IMR-90 (cell line): ENCODE measurements around the gene ALDH1A2. TPM values are rescaled to one million over a fixed set of nuclear protein-coding genes. Genes with fewer than 3 reads are reported as not detected.

Experiments used
- ATAC-seq: fragments of 200-7000 bp; cut with Tn5 transposase; 2 replicates; pipeline ENCODE4 v1.9.1; 2020; ENCODE audit warnings: low read depth, mild to moderate bottlenecking, moderate library complexity
- BruUV-seq: library from RNA; stranded (reverse); fragments of 400-500 nt; replicated peaks from 2 replicates; lab custom pipeline; 2021; lab: Mats Ljungman, UMichigan
- CTCF ChIA-PET: fragments of 300-600 bp; formaldehyde crosslinking; extraction: SDS; loops from one replicate; lab custom pipeline; 2021; ENCODE audit warnings: antibody characterized with exemption; lab: Yijun Ruan, JAX
- POLR2A ChIA-PET: fragments of 300-600 bp; sonication (Branson Sonifier 250); formaldehyde crosslinking; loops from one replicate; lab custom pipeline; 2022; ENCODE audit warnings: antibody characterized with exemption; ENCODE audit not compliant: unreplicated experiment; lab: Charles Lee
- DNase-seq: peaks from one replicate; pipeline ENCODE4 v3.0.0; 2013
- H2AFZ ChIP-seq: replicated peaks from 2 replicates; pipeline ENCODE3; 2013; ENCODE audit warnings: low read length, mild to moderate bottlenecking; ENCODE audit not compliant: poor library complexity
- H2AK5ac ChIP-seq: 2 replicates; pipeline ENCODE4 v1.6.1; 2013; ENCODE audit warnings: low read depth, low read length, inconsistent platforms
- H2AK9ac ChIP-seq: replicated peaks from 2 replicates; pipeline ENCODE3; 2013; ENCODE audit warnings: mild to moderate bottlenecking, low read depth, low read length, moderate library complexity; ENCODE audit not compliant: poor library complexity
- H2BK120ac ChIP-seq: 2 replicates; pipeline ENCODE4 v1.6.1; 2013; ENCODE audit warnings: low read depth, low read length, inconsistent platforms
- H2BK15ac ChIP-seq: 3 replicates; pipeline ENCODE4 v1.6.1; 2013; ENCODE audit warnings: low read depth, low read length, inconsistent platforms
- H2BK20ac ChIP-seq: 2 replicates; pipeline ENCODE4 v1.6.1; 2013; ENCODE audit warnings: low read depth, mild to moderate bottlenecking, inconsistent platforms, low read length, moderate library complexity
- H2BK5ac ChIP-seq: 2 replicates; pipeline ENCODE4 v1.6.1; 2013; ENCODE audit warnings: mild to moderate bottlenecking, low read depth, low read length, inconsistent platforms; ENCODE audit not compliant: poor library complexity, severe bottlenecking
- H3K14ac ChIP-seq: replicated peaks from 2 replicates; pipeline ENCODE4 v1.6.1; 2013; ENCODE audit warnings: low read depth, low read length, inconsistent platforms
- H3K18ac ChIP-seq: 2 replicates; pipeline ENCODE4 v1.6.1; 2013; ENCODE audit warnings: low read depth, low read length, control low read depth
- H3K23ac ChIP-seq: 2 replicates; pipeline ENCODE4 v1.6.1; 2013; ENCODE audit warnings: low read depth, low read length, inconsistent platforms
- H3K27ac ChIP-seq: 2 replicates; pipeline ENCODE4 v1.5.1; 2013; ENCODE audit warnings: mild to moderate bottlenecking, control low read depth, low read length; ENCODE audit not compliant: insufficient read depth
- H3K27me3 ChIP-seq: 2 replicates; pipeline ENCODE4 v1.6.1; 2013; ENCODE audit warnings: low read length; ENCODE audit not compliant: control insufficient read depth, insufficient read depth
- H3K36me3 ChIP-seq: 2 replicates; pipeline ENCODE4 v1.6.1; 2013; ENCODE audit warnings: low read length, mixed read lengths; ENCODE audit not compliant: control insufficient read depth, insufficient read depth
- H3K4ac ChIP-seq: 2 replicates; pipeline ENCODE4 v1.6.1; 2013; ENCODE audit warnings: low read depth, low read length, inconsistent platforms
- H3K4me1 ChIP-seq: 2 replicates; pipeline ENCODE4 v1.6.1; 2013; ENCODE audit warnings: low read length, mixed read lengths; ENCODE audit not compliant: control insufficient read depth, insufficient read depth
- H3K4me2 ChIP-seq: 2 replicates; pipeline ENCODE4 v1.6.1; 2013; ENCODE audit warnings: low read depth, mild to moderate bottlenecking, control low read depth, low read length, moderate library complexity
- H3K4me3 ChIP-seq: 2 replicates; pipeline ENCODE4 v1.5.1; 2013; ENCODE audit warnings: low read depth, mild to moderate bottlenecking, control low read depth, low read length, moderate library complexity; ENCODE audit not compliant: insufficient read depth
- H3K56ac ChIP-seq: 2 replicates; pipeline ENCODE4 v1.6.1; 2013; ENCODE audit warnings: low read length, inconsistent platforms; ENCODE audit not compliant: insufficient read depth; ENCODE audit errors: extremely low read depth
- H3K79me1 ChIP-seq, 2 experiments: 2 replicates each; pipeline ENCODE4 v1.6.1; 2013; ENCODE audit warnings: low read length in 2 of 2, inconsistent platforms in 1 of 2, low read depth in 1 of 2
- H3K9ac ChIP-seq: 2 replicates; pipeline ENCODE4 v1.6.1; 2013; ENCODE audit warnings: low read depth, low read length, control low read depth
- H3K9me1 ChIP-seq: 2 replicates; pipeline ENCODE4 v1.6.1; 2013; ENCODE audit warnings: low read length, inconsistent platforms; ENCODE audit not compliant: insufficient read depth
- H3K9me3 ChIP-seq: 2 replicates; pipeline ENCODE4 v1.6.1; 2013; ENCODE audit warnings: low read length; ENCODE audit not compliant: control insufficient read depth, insufficient read depth
- H4K20me1 ChIP-seq: 2 replicates; pipeline ENCODE4 v1.6.1; 2013; ENCODE audit warnings: low read length, inconsistent platforms; ENCODE audit not compliant: insufficient read depth
- H4K5ac ChIP-seq: 2 replicates; pipeline ENCODE4 v1.6.1; 2013; ENCODE audit warnings: mild to moderate bottlenecking, low read depth, low read length, control low read depth
- H4K8ac ChIP-seq, 2 experiments: 2 replicates each; pipeline ENCODE4 v1.6.1; 2013; ENCODE audit warnings: low read depth in 2 of 2, low read length in 2 of 2, control low read depth in 1 of 2, inconsistent platforms in 1 of 2
- H4K91ac ChIP-seq: 2 replicates; pipeline ENCODE4 v1.6.1; 2013; ENCODE audit warnings: low read depth, low read length, inconsistent platforms; ENCODE audit not compliant: insufficient read depth
- BHLHE40 ChIP-seq: fragments of 150-350 bp; IDR thresholded peaks from 2 replicates; pipeline ENCODE4 v1.6.1; 2016; ENCODE audit warnings: mild to moderate bottlenecking, low read depth, low read length
- CHD1 ChIP-seq: IDR thresholded peaks from 2 replicates; pipeline ENCODE4 v1.6.1; 2012; ENCODE audit warnings: low read depth, low read length, improper control_type of control experiment
- ELK1 ChIP-seq: fragments of 150-350 bp; IDR thresholded peaks from 2 replicates; pipeline ENCODE4 v1.6.1; 2016; ENCODE audit warnings: low read depth, mild to moderate bottlenecking, low read length, moderate library complexity, borderline replicate concordance
- FOS ChIP-seq: fragments of 150-350 bp; IDR thresholded peaks from 2 replicates; pipeline ENCODE4 v1.6.1; 2016; ENCODE audit warnings: low read depth, low read length
- MAFK ChIP-seq: IDR thresholded peaks from 2 replicates; pipeline ENCODE4 v1.6.1; 2012; ENCODE audit warnings: low read depth, low read length, improper control_type of control experiment
- NFE2L2 ChIP-seq: fragments of 150-350 bp; IDR thresholded peaks from 2 replicates; pipeline ENCODE4 v1.6.1; 2016; ENCODE audit warnings: low read depth, mild to moderate bottlenecking, low read length
- POLR2A ChIP-seq: IDR thresholded peaks from 2 replicates; pipeline ENCODE4 v1.6.1; 2012; ENCODE audit warnings: mild to moderate bottlenecking, low read depth, low read length
- RCOR1 ChIP-seq: IDR thresholded peaks from 2 replicates; pipeline ENCODE4 v1.6.1; 2012; ENCODE audit warnings: mild to moderate bottlenecking, low read length, improper control_type of control experiment; ENCODE audit not compliant: insufficient replicate concordance
- RFX5 ChIP-seq: IDR thresholded peaks from 2 replicates; pipeline ENCODE4 v1.8.0; 2012; ENCODE audit warnings: low read depth, mild to moderate bottlenecking, low read length, moderate library complexity
- USF2 ChIP-seq: fragments of 150-350 bp; IDR thresholded peaks from 2 replicates; pipeline ENCODE4 v1.6.1; 2017; ENCODE audit warnings: mild to moderate bottlenecking, antibody characterized with exemption, low read length, low read depth
- WGBS, 2 experiments: methylation state at CpG; one replicate each; pipeline versions ENCODE4 v1.1.5 to v1.1.7; 2013; ENCODE audit warnings: missing lambda C conversion rate in 2 of 2; ENCODE audit not compliant: insufficient read length in 1 of 2; ENCODE audit errors: extremely low coverage in 2 of 2; 5-methylcytosine and 5-hydroxymethylcytosine counted together
- dilution Hi-C: fragments of 300-500 bp; cut with HindIII; formaldehyde crosslinking; loops from one replicate; pipeline ENCODE4 v1.14.3; 2018; ENCODE audit warnings: low sequenced_read_pairs; ENCODE audit not compliant: unreplicated experiment
- in situ Hi-C: fragments of 300-500 bp; cut with MboI; formaldehyde crosslinking; loops from 3 replicates; pipeline ENCODE4 v1.14.3; 2019; ENCODE audit warnings: low sequenced_read_pairs, inconsistent platforms, mixed read lengths
- intact Hi-C: fragments of 100-400 bp; cut with micrococcal nuclease; formaldehyde crosslinking; loops from 2 replicates; pipeline ENCODE4 v1.10.0; 2022
- polyA plus RNA-seq, 3 experiments: library from polyadenylated mRNA; depleted of rRNA; stranded (reverse); fragments of >200 nt; gene quantifications; 2 replicates each; pipeline ENCODE4 v1.2.3, GENCODE V29; 2012; ENCODE audit warnings: low replicate concordance in 1 of 3
- total RNA-seq: library from RNA; depleted of rRNA; stranded (reverse); fragments of >200 nt; gene quantifications from 2 replicates; pipeline ENCODE4 v1.2.3, GENCODE V29; 2012

The ALDH1A2 gene
- total and polyA plus RNA-seq, 2 of the 4 experiments (the other 2 are of a cell fraction): not detected

- H3K9ac ChIP-seq: no peak overlapping the region
- no peaks in the 10 kb centered on the region for H4K20me1 ChIP-seq
- TF ChIP-seq NFE2L2 (no peak), FOS (no peak), BHLHE40 (no peak), CHD1 (no peak), ELK1 (no peak), USF2 (no peak), RCOR1 (no peak), POLR2A (no peak), RFX5 (no peak), MAFK (no peak)
- H3K4me1 ChIP-seq: no peaks in the 10 kb centered on the region
- no peak overlapping the region for H2AFZ ChIP-seq
- H2AK9ac ChIP-seq: no peak overlapping the region
- H3K56ac ChIP-seq: no peak overlapping the region
- H3K4me3 ChIP-seq: no peak overlapping the region
- H4K5ac ChIP-seq: no peak overlapping the region
- no peak overlapping the region for H2AK5ac ChIP-seq
- H3K9me3 ChIP-seq: no peaks in the 10 kb centered on the region
- no CpG with 5 or more reads among the region's 7 CpGs for WGBS, 2 experiments
- CTCF ChIA-PET: no interaction called here
- no peak overlapping the region for H4K8ac ChIP-seq
- H3K18ac ChIP-seq: no peak overlapping the region
- H3K36me3 ChIP-seq: no peaks in the 10 kb centered on the region
- no peak overlapping the region for H3K27ac ChIP-seq
- H3K23ac ChIP-seq: no peak overlapping the region
- DNase-seq (no peak), ATAC-seq (no peak)
- no peaks in the 10 kb centered on the region for H3K79me1 ChIP-seq
- H3K14ac ChIP-seq: no peak overlapping the region
- no peak overlapping the region for H3K4me2 ChIP-seq
- H2BK20ac ChIP-seq: no peak overlapping the region
- no peaks in the 10 kb centered on the region for H3K9me1 ChIP-seq
- H2BK15ac ChIP-seq: no peak overlapping the region
- H3K27me3 ChIP-seq: peaks cover 2% of the 10 kb centered on the region; the same call in 1 of the 2 replicates
- POLR2A ChIA-PET: no interaction called here
- in situ Hi-C loops (no loop called here), intact Hi-C loops (no loop called here), dilution Hi-C loops (no loop called here)
- BruUV-seq: no TSS peak
- no peak overlapping the region for H4K91ac ChIP-seq
- no peak overlapping the region for H2BK120ac ChIP-seq
- H2BK5ac ChIP-seq: no peak overlapping the region
- H3K4ac ChIP-seq: no peak overlapping the region
Observed at GRCh38 chr15:57951328-57951932, 114.1 kb downstream of the ALDH1A2 start.
